GM19043 (cell line): Measurements from ENCODE around the gene BTBD9.

Experiments
- ATAC-seq: cut with Tn5 transposase; IDR thresholded peaks from one replicate; pipeline ENCODE4 v1.9.1; 2021; ENCODE audit warnings: low read depth; ENCODE audit not compliant: unreplicated experiment

Gene BTBD9

DNA sequence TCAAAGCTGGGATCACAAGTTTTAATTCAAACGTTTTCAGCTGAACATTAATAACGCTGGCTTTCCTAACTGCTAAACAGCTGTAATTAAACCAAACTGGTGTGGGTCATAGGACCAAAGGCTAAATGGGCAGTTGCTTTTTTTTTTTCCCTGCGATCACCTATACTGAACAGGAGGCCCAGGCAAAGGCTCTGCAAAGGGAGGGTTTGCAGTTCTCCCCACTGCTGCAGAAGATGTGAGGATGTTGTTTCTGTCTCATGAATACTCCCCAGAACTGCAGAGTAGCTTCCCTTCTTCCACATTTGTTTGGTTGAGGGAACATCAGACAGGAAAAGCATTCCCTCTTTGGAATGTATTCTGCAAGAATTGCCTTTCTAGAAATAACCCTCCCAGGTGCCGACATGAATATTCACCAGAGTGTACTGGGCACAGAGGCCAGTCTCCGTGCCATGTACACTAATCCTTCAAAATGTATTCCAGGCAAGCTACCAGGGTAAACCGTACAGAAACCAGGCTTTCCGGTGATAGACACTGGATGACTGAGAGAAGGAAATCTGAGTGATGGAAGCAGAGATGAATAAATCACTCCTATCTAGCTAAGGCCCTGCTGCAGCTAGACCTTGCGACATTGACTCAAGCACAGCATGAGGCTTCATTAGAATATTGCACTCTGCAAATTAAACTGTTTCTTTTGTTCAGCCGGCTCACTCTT, 370.1 kb downstream of the BTBD9 start:
- ATAC-seq: no peak

DNA sequence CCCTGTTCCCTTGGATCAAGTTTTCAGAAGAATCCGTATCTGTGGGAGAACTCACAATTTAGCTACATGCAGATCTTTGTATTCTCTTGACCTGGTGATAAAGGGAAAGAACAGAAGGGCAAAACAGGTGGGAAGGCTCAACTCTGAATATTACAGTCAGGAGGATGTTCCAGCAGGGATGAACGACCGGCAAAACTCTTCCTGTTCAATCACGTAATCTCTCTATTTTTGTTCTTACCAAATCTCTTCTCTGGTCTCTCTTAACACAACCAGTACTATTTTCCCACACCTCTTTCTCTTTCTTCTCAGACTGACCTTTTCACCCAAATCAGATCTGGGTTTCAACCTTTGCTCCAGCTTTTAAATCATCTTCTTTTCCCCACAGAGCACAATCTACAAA, 371.4 kb downstream of the BTBD9 start:
- no peak for ATAC-seq

- ATAC-seq: no peak
Measured at GRCh38 chr6:38266921-38267354, 372.8 kb downstream of the BTBD9 start.

DNA sequence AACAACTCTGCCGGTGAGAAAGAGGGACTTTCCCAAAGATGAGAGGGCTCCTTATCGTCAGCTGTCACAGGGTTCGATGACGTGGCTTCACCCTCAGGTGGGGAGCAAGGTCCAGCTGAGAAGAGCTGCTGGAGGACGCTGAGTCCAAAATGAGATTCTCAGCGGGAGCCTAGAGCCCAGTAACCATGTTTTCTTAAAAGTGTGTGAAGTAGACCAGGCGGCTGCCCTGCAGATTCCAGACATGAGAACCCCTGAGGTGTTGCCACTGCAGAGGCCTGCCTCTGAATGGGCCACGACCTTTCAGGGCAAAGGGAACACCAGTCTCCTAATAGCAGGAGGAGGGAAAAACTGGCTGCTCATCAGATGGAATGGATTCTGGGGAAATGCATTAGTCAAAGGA, 375.1 kb downstream of the BTBD9 start:
- ATAC-seq: no peak

DNA sequence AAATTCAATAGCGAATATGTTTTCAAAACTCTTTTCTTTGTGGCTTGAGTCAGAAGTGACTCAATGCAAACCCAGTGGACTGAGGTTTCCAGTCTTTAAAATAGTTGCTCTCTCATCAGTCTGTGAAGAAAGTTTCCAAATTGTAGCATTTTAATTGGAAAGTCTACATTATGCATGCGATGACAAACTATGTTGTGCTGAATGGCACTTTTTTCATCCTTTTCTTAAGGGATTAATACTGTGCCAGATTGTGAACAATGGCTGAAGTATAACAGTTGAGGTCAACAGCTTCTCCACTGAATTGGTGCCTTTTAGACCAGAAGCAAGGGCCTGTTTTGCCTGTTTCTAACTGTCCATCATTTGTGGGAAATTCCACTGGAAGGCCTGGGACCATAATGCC, 377.1 kb downstream of the BTBD9 start:
- no peak for ATAC-seq

DNA sequence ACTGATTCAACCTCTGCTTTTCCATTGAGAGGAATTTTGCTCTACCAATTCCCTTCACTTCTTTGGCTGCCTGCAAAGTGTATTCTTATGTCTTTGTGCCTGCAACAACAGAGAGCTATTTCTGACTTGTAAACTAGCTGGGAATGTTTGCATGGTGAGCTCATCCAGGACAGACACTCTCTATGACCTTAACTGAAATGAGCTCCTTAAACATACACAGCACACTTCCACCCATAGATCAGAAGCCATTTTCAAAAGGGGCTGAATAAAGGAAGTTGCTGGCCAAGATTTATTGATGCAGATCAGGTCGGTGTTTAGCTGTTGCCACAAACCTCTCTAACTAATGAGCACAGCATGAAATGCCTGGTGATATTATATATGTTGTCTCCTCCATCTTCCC, 377.7 kb downstream of the BTBD9 start:
- no peak for ATAC-seq

- no peak for ATAC-seq
Measured at GRCh38 chr6:38261626-38262025, 378.1 kb downstream of the BTBD9 start.

GRCh38 chr6:38259736-38260135, 380.0 kb downstream of the BTBD9 start:
- no peak for ATAC-seq

DNA sequence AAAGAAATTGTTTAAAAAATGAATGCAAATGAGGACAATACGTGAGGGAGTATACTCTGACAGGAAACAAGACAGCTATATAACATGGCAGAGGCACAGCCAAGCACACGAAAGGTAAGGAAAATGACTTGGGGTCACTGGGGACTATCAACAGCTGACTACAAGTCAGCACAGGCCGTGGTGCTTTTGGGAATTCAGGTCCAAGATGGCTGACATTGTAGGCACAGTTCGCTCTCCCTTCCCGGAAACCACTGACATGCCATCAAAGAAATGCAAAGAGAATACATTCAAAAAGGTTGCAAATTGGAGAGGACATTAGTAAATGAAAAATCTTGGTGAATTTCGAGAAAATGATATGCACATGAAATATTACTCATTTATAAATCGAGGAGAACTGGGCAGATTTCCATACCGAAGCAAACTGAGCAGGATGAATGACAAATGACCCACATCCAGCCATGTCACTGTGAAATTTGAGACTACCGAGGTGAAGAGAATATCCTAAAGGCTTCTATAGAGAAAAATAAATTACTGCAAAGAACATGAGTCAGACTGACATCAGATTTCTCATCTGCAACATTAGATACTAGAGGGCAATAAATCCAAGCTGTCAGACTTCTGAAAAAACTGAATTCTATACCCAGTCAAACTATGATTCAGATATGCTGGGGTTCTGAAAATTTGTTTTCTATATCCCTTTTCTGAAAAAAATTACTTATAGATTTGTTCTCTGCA, 391.1 kb downstream of the BTBD9 start:
- ATAC-seq: no peak

DNA sequence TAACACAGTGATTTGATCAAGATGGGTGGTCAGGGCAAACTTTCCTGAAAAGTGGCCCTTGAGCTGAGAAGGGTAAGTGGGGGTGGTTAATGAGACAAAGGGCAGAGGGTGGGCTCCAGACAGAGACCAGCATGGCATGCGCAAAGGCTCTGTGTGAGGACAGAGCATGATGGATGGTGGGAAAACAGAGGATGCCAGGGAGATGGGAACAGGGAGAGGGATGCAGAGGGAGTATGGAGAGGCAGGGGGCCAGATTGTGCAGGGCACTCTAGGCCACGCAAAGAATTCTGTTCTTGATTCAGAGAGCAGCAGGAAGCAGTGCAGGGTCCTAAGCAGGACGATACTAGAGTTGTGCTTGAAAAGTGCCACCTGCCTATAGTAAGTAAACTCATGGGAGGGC, 394.4 kb downstream of the BTBD9 start:
- no peak for ATAC-seq

DNA sequence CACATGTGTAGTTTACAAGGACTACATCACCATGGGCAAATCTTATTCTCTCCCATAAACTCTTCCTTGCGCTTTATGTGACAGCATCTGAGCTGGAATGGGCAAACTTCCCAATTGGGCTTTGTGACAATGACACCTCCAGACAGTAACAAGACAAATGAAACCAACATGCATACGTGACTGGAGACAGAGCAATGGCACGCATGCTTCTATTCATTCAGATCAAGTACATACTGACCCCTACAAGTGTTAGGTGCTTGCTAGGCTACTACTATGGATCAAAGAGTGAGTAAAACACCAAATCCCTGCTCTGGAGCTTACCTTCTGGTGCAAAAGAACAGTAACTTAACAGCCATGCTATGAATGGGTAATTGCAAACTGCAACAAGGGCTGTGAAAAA, 394.9 kb downstream of the BTBD9 start:
- ATAC-seq: no peak

DNA sequence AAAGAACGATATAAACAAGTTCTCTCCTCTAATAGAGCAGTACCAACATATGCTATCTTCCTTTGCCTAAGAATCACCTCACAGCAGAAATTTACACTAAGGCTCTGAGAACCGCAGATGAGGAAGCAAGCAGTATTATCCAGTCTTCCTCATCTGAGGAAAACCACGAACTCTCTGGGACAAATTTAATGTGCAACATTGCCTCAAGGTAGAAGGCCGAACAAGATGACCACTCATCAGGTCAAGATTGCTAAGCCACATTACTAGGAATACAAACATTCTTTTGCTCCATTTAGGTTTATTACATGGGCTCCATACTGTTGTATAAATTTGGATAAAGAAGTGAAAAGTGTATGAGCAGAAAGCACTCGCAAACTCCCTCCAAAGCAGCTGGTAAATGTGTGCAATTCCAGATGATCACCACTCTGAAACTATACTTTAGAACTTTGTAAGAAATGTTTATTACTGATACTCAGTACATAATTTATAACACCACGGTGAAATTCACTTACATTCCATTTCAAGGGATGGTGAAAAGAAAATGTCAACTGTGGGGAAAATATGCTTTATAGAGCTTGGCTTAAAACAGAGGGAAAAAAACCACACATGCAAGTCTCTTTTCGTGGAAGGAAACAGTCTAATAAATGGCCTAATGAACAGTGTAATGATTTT, 398.4 kb downstream of the BTBD9 start:
- ATAC-seq: no peak

GRCh38 chr6:38239719-38240451, 399.8 kb downstream of the BTBD9 start:
- ATAC-seq: no peak

DNA sequence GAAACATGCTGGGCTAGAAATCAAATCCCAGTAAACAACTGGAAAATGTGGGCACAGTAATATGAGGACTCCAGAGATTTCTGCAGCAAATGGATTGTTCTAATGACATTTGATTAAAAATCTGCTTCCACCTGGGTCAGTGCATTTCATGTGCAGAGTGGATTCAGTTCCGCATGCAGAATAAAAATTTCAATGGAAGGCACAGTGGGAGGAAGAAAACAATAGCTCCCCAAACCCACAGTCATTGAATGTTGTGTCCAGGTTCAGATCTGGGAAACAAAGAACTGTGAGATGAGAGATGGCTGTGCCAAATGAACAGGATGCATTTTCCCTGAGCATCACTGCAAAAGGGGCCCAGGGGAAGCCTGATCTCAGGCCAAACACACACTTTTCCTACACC, 403.1 kb downstream of the BTBD9 start:
- ATAC-seq: no peak

DNA sequence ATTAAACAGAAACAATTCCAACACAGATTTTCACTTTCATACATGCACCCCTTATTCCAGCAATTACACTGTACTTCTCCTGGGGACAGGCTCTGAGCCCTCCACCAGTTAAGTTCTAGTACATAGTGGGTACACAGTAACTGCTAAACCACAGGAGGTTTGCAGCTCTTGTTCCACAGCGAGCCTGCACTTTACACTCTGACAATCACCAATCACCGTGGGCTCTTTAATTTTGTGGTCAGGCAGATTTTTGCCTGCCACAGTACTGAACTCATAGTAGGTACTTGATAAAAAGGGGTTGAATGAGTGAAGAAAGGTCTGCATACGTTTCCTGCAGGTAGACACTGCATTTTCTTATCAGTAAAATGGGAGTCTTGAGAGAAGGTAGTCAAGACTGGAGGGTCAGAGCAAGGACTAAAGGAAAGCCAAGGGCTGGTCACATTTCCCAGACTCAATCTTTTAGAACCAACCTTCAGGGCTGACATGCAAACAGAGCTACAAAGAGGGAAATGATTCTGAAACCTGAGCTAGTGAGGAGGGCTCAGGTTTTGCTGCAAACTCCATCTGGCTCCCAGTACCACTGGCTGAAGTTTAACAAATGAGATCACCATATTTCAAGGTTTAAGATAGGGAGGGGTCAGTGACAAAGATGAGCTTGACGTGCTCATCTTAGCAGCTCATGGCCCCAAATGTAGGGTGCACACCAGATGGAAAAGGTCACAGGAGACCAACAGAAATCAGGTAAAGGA, 404.6 kb downstream of the BTBD9 start:
- ATAC-seq: peak; percentile 78

DNA sequence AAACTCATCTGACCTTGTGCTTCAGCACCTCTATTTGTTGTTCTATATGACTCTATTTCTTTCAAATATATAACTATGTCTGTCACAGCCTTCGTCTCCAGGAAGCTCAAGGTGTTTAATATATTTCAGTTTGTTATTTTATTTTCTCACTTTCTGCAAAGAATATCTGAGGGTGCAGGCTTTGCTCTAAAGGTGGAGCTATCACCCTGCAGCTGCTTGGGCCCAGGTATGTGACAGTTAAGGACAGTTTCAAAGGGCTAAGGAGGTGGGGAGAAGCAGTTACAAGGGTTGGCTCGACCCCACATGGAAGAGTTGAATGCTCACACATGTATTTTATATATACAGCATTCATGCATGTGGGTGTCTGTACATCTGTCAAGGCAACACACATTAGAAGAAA, 405.6 kb downstream of the BTBD9 start:
- ATAC-seq: no peak

DNA sequence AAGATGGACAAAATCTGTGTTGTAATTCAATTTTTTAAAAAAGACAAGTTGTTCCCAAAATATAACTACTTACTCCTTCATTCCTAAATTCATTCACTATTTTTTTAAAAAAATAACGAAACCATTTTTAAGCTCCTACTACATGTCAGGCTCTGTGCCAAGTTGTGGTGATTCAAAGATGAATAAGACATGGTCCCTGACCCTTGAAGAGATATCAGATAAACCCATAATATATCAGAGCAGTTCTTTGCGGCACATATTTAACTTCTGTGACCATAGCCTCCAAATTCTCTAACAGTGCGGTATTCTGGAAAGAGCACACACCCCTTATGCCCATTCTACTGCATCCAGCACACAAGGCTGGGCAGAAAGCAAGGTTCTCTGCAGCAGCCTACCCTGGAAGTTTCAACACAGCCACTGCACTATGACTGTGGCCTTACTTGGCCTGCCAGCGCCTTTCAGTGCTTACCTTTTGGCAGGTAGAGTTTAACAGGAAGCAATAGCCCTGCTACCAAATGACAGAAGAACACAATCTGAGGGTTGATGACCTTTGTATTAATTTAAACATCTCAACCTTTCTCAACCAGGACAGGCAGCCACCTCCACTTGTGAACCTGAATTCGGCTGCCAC, 406.5 kb downstream of the BTBD9 start:
- ATAC-seq: no peak

GRCh38 chr6:38225766-38226165, 414.0 kb downstream of the BTBD9 start:
- ATAC-seq: no peak

- ATAC-seq: no peak
Measured at GRCh38 chr6:38221251-38221650, 418.5 kb downstream of the BTBD9 start.
